Measurements from ENCODE around the gene SBK2. TPM values are rescaled to one million over a fixed set of nuclear protein-coding genes. Genes with fewer than 3 reads are reported as not detected.

The SBK2 gene
- total RNA-seq, 2 experiments from 2014 or later, result not detected

DNA sequence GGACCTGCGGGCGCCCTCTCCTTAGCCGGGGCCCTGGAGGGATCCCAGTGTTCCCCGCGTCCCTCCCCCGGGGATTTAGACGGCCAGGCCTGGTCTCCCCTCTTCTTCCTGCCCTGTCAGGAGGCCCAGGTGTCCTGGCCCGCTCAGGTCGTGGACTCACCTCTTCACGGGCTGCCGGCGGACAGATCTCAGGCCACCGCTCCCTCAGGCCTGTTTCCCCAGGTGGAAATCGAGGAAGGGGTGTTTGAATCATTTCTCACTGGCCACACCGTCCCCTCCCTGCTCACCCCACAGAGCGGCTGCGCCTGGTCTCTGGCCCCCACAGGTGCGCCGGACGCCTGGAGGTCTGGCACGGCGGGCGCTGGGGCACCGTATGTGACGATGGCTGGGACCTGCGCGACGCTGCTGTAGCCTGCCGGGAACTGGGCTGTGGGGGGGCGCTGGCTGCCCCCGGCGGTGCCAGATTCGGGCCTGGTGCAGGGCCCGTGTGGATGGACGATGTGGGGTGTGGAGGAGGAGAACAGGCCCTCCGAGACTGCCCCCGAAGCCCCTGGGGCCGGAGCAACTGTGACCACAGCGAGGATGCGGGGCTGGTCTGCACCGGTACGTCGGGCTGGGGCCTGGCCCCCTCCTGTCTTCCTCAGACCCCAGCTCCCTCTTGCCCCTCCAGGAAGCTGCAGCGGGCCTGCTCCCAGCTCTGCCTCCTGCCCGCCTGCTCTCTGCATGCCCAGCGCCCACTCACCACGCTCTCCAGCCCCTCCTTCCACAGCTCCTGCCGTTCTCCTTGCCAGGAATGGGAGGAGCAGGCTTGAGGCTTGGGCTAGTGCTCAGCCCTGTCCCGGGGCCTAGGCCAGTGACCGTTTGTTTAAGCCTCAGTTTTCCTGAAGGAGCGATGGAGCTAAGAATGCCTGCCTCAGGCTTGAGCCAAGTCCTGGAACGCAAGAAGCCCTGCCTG lies 46.2 kb downstream of the SBK2 start:
- intact Hi-C loops (cut with micrococcal nuclease; ENCODE audit: unreplicated experiment), result no loop called here
- Histone ChIP-seq H3K9me3 (ENCODE audit: low read length) (no peaks in the 10 kb centered on the region), H3K4me3 (ENCODE audit: low read depth, low read length, poor library complexity, severe bottlenecking) (no peak overlapping the region), H3K36me3 (ENCODE audit: insufficient read depth, low read length) (no peaks in the 10 kb centered on the region), H3K27ac (ENCODE audit: low read depth, low read length, poor library complexity, severe bottlenecking) (no peak overlapping the region), H3K79me2 (ENCODE audit: insufficient read depth, low read depth, low read length) (no peaks in the 10 kb centered on the region), H3K4me1 (ENCODE audit: insufficient read depth, low read length, poor library complexity, severe bottlenecking) (peaks cover 23% of the 10 kb centered on the region), H3K9me2 (ENCODE audit: insufficient read depth, low read length) (no peaks in the 10 kb centered on the region), H3K4me2 (ENCODE audit: low read length) (no peak overlapping the region), H2AFZ (ENCODE audit: low read length) (no peak overlapping the region), H4K20me1 (ENCODE audit: insufficient read depth, low read length) (no peaks in the 10 kb centered on the region)
- CTCF ChIA-PET (ENCODE audit: unreplicated experiment), result no interaction called here
- BruUV-seq (replicated peaks), result no TSS peak
- TF ChIP-seq EZH2phosphoT487 (IDR thresholded peaks at IDR 0.05; ENCODE audit: borderline replicate concordance, low read depth, low read length), result no peak
- TF ChIP-seq, protein P1, sequence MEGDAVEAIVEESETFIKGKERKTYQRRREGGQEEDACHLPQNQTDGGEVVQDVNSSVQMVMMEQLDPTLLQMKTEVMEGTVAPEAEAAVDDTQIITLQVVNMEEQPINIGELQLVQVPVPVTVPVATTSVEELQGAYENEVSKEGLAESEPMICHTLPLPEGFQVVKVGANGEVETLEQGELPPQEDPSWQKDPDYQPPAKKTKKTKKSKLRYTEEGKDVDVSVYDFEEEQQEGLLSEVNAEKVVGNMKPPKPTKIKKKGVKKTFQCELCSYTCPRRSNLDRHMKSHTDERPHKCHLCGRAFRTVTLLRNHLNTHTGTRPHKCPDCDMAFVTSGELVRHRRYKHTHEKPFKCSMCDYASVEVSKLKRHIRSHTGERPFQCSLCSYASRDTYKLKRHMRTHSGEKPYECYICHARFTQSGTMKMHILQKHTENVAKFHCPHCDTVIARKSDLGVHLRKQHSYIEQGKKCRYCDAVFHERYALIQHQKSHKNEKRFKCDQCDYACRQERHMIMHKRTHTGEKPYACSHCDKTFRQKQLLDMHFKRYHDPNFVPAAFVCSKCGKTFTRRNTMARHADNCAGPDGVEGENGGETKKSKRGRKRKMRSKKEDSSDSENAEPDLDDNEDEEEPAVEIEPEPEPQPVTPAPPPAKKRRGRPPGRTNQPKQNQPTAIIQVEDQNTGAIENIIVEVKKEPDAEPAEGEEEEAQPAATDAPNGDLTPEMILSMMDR (conservative IDR thresholded peaks at IDR 0.05; ENCODE audit: low read length), result no peak
- POLR2A ChIA-PET, result no interaction called here
- DNase-seq (ENCODE audit: low spot score), result no peak

DNA sequence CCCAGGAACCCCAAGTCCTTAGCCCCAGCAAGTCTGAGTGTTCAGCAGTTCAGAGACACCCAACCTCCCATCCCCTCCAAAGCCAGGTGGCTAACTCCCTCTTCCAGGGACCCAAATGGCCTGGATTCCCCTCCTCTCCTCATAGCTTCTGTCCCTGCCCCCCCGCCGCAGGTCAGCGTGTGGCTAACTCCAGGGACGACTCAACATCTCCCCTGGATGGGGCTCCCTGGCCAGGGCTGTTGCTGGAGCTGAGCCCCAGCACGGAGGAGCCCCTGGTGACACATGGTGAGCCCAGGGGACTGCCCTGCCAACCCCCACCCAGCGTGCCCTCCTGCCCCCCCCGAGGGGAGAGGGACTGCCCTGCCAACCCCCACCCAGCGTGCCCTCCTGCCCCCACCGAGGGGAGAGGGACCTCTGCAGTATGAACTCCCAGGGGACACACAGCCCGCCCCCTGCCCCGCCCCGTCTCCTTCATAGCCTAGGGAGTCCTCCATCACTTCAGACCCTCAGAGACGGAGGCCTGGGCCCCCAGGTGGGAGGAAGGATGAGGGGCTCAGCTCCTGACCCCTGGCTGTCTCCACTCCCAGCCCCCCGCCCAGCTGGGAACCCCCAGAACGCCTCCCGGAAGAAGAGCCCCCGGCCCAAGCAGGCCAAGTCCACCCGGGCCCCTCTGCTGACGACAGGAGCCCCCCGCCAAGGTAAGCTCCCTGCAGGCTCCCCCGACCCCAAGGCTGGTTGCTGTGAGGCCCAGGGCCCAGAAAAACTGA lies 47.0 kb downstream of the SBK2 start:
- H3K9me2 ChIP-seq (ENCODE audit: insufficient read depth, low read length), result no peaks in the 10 kb centered on the region
- no peak for TF ChIP-seq EZH2phosphoT487 (IDR thresholded peaks at IDR 0.05; ENCODE audit: borderline replicate concordance, low read depth, low read length)
- TF ChIP-seq, protein P1 (conservative IDR thresholded peaks at IDR 0.05; ENCODE audit: low read length), result no peak
- no peaks in the 10 kb centered on the region for H3K79me2 ChIP-seq (ENCODE audit: insufficient read depth, low read depth, low read length)
- no TSS peak for BruUV-seq (replicated peaks)
- no peaks in the 10 kb centered on the region for H3K9me3 ChIP-seq (ENCODE audit: low read length)
- no peaks in the 10 kb centered on the region for H4K20me1 ChIP-seq (ENCODE audit: insufficient read depth, low read length)
- H3K4me1 ChIP-seq (ENCODE audit: insufficient read depth, low read length, poor library complexity, severe bottlenecking), result peaks cover 26% of the 10 kb centered on the region
- POLR2A ChIA-PET, result no interaction called here
- no peak for DNase-seq (ENCODE audit: low spot score)
- no peak overlapping the region for H2AFZ ChIP-seq (ENCODE audit: low read length)
- CTCF ChIA-PET (ENCODE audit: unreplicated experiment), result no interaction called here
- no peak overlapping the region for H3K4me2 ChIP-seq (ENCODE audit: low read length)
- H3K4me3 ChIP-seq (ENCODE audit: low read depth, low read length, poor library complexity, severe bottlenecking), result no peak overlapping the region
- no peak overlapping the region for H3K27ac ChIP-seq (ENCODE audit: low read depth, low read length, poor library complexity, severe bottlenecking)
- intact Hi-C loops (cut with micrococcal nuclease; ENCODE audit: unreplicated experiment), result no loop called here
- H3K36me3 ChIP-seq (ENCODE audit: insufficient read depth, low read length), result no peaks in the 10 kb centered on the region

All from OCI-LY7 (cell line).